KMS-11 (cell line): ENCODE measurements around the gene BNC2.

ENCODE experiments used
- H2AFZ ChIP-seq: fragments of 200-600 bp; sonication (generic); 2 replicates; pipeline ENCODE4 v1.6.1; 2016; ENCODE audit warnings: antibody characterized with exemption, mixed run types, low read depth
- H3K27ac ChIP-seq: fragments of 200-600 bp; sonication (generic); 2 replicates; pipeline ENCODE4 v1.6.1; 2016; ENCODE audit warnings: mild to moderate bottlenecking, mixed run types
- H3K27me3 ChIP-seq: fragments of 200-600 bp; sonication (generic); 2 replicates; pipeline ENCODE4 v1.6.1; 2017; ENCODE audit warnings: mild to moderate bottlenecking, low read depth, mixed run types, moderate library complexity; ENCODE audit not compliant: insufficient read depth
- H3K36me3 ChIP-seq: fragments of 200-600 bp; sonication (generic); 2 replicates; pipeline ENCODE4 v1.6.1; 2017; ENCODE audit warnings: mild to moderate bottlenecking, mixed run types; ENCODE audit not compliant: insufficient read depth
- H3K4me1 ChIP-seq: fragments of 200-600 bp; sonication (generic); 2 replicates; pipeline ENCODE4 v1.6.1; 2016; ENCODE audit warnings: mild to moderate bottlenecking, low read depth, mixed run types; ENCODE audit not compliant: poor library complexity, severe bottlenecking
- H3K4me2 ChIP-seq: fragments of 200-600 bp; sonication (generic); 2 replicates; pipeline ENCODE4 v1.7.0; 2016; ENCODE audit warnings: mild to moderate bottlenecking, mixed run types
- H3K4me3 ChIP-seq: fragments of 200-600 bp; sonication (generic); IDR thresholded peaks from 2 replicates; pipeline ENCODE4 v1.6.1; 2017; ENCODE audit warnings: low read depth, low read length, mixed read lengths; ENCODE audit not compliant: insufficient read depth
- H3K79me2 ChIP-seq: fragments of 200-600 bp; sonication (generic); 2 replicates; pipeline ENCODE4 v1.6.1; 2016; ENCODE audit warnings: low read depth, mixed run types; ENCODE audit not compliant: insufficient read depth
- H3K9ac ChIP-seq: fragments of 200-600 bp; sonication (generic); 2 replicates; pipeline ENCODE4 v1.6.1; 2016; ENCODE audit warnings: mild to moderate bottlenecking, mixed run types
- H4K20me1 ChIP-seq: fragments of 200-600 bp; sonication (generic); 2 replicates; pipeline ENCODE4 v1.6.1; 2016; ENCODE audit warnings: mild to moderate bottlenecking, mixed run types; ENCODE audit not compliant: insufficient read depth
- TF ChIP-seq, protein P1 (sequence below): fragments of 200-600 bp; sonication (generic); conservative IDR thresholded peaks from 2 replicates; pipeline ENCODE4 v1.6.1; 2017; ENCODE audit warnings: low read depth, mild to moderate bottlenecking, antibody characterized with exemption, low read length, moderate library complexity, mixed read lengths

Gene BNC2

DNA sequence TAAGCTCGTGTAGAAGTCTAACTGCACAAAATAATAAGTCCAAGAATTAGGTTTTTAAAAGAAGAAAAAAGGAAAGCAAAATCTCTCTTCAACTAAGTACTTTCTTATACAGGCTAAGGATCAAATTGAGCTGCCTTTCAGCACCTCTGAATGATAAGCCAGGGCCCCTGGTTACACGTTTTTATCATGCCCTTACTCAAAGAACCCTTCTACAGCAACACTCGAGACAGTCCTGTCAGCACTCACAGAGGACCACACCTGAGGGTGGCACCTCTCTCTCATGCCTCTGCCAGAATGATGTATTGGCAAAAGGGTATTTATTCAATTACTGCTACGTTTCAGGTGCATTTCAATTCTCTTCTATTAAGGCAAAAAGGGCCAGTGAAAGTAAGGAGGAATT, 150.5 kb downstream of the BNC2 start:
- no peaks in the 10 kb centered on the region for H4K20me1 ChIP-seq
- H3K4me3 ChIP-seq, result no peak overlapping the region
- H2AFZ ChIP-seq, result no peak overlapping the region
- H3K4me2 ChIP-seq, result no peak overlapping the region
- no peaks in the 10 kb centered on the region for H3K36me3 ChIP-seq
- H3K79me2 ChIP-seq, result no peaks in the 10 kb centered on the region
- no peaks in the 10 kb centered on the region for H3K27me3 ChIP-seq
- no peak overlapping the region for H3K9ac ChIP-seq
- TF ChIP-seq, protein P1, sequence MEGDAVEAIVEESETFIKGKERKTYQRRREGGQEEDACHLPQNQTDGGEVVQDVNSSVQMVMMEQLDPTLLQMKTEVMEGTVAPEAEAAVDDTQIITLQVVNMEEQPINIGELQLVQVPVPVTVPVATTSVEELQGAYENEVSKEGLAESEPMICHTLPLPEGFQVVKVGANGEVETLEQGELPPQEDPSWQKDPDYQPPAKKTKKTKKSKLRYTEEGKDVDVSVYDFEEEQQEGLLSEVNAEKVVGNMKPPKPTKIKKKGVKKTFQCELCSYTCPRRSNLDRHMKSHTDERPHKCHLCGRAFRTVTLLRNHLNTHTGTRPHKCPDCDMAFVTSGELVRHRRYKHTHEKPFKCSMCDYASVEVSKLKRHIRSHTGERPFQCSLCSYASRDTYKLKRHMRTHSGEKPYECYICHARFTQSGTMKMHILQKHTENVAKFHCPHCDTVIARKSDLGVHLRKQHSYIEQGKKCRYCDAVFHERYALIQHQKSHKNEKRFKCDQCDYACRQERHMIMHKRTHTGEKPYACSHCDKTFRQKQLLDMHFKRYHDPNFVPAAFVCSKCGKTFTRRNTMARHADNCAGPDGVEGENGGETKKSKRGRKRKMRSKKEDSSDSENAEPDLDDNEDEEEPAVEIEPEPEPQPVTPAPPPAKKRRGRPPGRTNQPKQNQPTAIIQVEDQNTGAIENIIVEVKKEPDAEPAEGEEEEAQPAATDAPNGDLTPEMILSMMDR, result no peak
- no peak overlapping the region for H3K27ac ChIP-seq
- H3K4me1 ChIP-seq, result no peaks in the 10 kb centered on the region

DNA sequence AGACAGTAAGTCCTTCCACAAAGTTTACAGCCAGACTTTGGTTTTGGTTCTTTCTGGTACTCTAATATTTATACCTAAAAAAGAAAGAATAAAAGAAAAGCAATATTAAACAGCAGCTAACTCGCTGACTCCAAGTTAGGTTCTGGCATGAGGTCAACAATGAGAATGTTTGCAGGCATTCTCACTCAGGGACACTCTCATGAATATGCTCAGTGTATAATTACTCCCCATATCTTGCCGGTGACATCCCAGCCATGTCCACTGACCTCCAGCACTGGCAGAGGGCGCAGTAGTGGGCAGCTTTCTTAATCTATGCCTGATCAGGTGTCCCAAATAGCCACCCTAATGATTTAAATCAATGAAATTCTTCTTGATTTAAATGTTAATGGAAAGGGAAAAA, 151.5 kb downstream of the BNC2 start:
- no peak overlapping the region for H3K4me3 ChIP-seq
- H3K4me2 ChIP-seq, result no peak overlapping the region
- H3K27me3 ChIP-seq, result no peaks in the 10 kb centered on the region
- H2AFZ ChIP-seq, result no peak overlapping the region
- no peaks in the 10 kb centered on the region for H3K79me2 ChIP-seq
- TF ChIP-seq, protein P1, result no peak
- H4K20me1 ChIP-seq, result no peaks in the 10 kb centered on the region
- H3K4me1 ChIP-seq, result no peaks in the 10 kb centered on the region
- no peak overlapping the region for H3K27ac ChIP-seq
- no peak overlapping the region for H3K9ac ChIP-seq
- no peaks in the 10 kb centered on the region for H3K36me3 ChIP-seq

DNA sequence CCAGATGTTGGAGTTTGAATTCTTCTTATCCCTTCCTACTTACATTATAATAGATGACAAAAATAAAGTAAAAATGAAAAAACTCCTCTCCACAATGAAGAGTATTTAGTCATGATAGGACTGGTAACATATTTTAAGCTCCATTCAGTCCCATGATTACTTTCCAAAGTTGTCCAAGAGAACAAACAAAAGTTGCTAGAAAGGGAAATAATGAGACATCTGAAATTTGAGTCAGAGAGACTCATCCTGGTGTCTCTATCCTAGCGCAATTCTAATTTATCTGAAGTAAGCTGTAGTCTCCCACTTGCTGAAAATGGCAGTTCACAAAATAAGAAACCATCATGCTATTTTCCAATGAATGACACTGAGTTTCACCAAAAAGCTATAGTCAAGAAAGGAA, 152.2 kb downstream of the BNC2 start:
- Histone ChIP-seq H3K79me2 (no peaks in the 10 kb centered on the region), H3K27ac (no peak overlapping the region), H3K27me3 (no peaks in the 10 kb centered on the region), H3K4me2 (no peak overlapping the region), H4K20me1 (no peaks in the 10 kb centered on the region), H2AFZ (no peak overlapping the region), H3K4me3 (no peak overlapping the region), H3K36me3 (no peaks in the 10 kb centered on the region), H3K4me1 (no peaks in the 10 kb centered on the region), H3K9ac (no peak overlapping the region)
- TF ChIP-seq, protein P1, result no peak

DNA sequence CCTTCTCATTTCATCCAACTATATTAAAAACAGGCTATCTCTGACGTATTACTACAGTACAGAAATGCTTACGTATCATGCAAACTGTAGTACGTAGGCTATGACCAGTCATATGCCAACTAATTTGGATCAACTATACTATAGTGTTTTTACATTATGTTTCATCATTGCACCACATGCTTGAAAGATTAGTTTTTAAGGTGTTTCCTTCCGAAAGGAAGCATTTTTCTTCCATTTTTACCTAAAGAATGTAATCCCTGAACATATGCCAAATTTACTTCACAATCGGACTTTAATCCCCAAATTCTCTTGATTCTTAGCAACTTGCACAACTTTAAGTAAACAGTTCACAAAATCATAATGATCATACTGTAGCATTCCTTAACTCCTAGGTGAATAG, 153.9 kb downstream of the BNC2 start:
- H3K79me2 ChIP-seq, result no peaks in the 10 kb centered on the region
- H3K36me3 ChIP-seq, result no peaks in the 10 kb centered on the region
- TF ChIP-seq, protein P1, result no peak
- H2AFZ ChIP-seq, result no peak overlapping the region
- no peaks in the 10 kb centered on the region for H4K20me1 ChIP-seq
- no peaks in the 10 kb centered on the region for H3K27me3 ChIP-seq
- H3K4me1 ChIP-seq, result no peaks in the 10 kb centered on the region
- no peak overlapping the region for H3K27ac ChIP-seq
- no peak overlapping the region for H3K9ac ChIP-seq
- H3K4me3 ChIP-seq, result no peak overlapping the region
- H3K4me2 ChIP-seq, result no peak overlapping the region

DNA sequence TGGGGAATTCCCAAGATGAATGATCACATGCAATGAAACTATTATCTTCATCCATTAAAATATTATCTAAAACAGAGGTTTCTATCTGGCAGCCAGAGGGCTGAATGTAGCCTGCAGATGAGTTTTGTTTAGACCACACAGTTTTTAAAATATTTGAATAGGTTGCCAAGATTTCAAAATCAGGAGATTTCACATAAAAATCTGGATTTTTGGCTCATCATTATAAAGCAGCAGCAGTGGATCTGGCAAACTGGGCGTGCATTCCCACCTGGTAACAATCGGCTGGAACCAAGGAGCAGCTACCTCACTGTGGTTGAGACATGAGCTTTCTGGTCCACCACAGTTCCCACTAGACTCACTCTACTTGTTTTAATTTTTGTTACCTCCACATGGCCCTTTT, 155.1 kb downstream of the BNC2 start:
- TF ChIP-seq, protein P1, result no peak

More for the DNA sequence above, 155.1 kb downstream of the BNC2 start:
- no peak overlapping the region for H3K9ac ChIP-seq
- no peak overlapping the region for H3K27ac ChIP-seq
- H3K4me2 ChIP-seq, result no peak overlapping the region
- H3K4me3 ChIP-seq, result no peak overlapping the region
- H4K20me1 ChIP-seq, result no peaks in the 10 kb centered on the region
- no peaks in the 10 kb centered on the region for H3K36me3 ChIP-seq
- H3K27me3 ChIP-seq, result no peaks in the 10 kb centered on the region
- H3K4me1 ChIP-seq, result no peaks in the 10 kb centered on the region
- no peak overlapping the region for H2AFZ ChIP-seq
- H3K79me2 ChIP-seq, result no peaks in the 10 kb centered on the region
